Activated CD8-positive, alpha-beta memory T cell treated with anti-CD3 and anti-CD28 coated beads for 4 hours (primary cell): ENCODE measurements around the gene KANK4.

Experiments
- DNase-seq, 2 donors: peaks; one replicate each; pipeline ENCODE4 v3.0.0-alpha.2; 2020; ENCODE audit warnings: low read depth in 2 of 2

Gene KANK4

DNA sequence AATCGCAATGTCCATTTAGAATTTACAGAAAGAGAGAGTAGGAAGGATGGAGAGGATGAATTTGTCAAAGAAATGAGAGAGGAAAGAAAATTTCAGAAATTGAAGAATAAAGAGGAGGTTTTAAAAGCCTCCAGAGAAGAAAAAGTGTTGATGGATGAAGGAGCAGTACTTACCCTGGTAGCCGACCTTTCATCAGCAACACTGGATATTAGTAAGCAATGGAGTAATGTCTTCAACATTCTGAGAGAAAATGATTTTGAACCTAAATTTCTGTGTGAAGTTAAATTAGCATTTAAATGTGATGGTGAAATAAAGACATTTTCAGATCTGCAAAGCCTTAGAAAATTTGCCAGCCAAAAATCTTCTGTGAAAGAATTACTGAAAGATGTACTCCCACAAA is 112.0 kb downstream of the KANK4 start:
- no peak for DNase-seq

DNA sequence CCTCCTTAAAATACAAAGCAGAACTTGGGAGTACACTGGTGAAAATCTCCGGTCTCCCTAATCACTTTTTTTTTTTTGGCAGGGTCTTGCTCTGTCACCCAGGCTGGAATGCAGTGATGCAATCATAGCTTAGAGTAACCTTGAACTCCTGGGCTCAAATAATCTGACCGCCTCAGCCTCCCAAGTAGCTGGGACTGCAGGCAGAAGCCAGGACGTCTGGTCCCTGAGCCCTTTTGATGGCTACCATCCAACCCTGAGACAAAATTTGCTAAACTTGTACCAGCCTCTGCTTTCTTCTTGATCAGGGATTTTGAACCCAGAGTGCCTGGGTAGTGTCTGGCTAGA is 120.5 kb downstream of the KANK4 start:
- no peak for DNase-seq

GRCh38 chr1:62198069-62198780 is 121.0 kb downstream of the KANK4 start:
- DNase-seq = no peak

DNA sequence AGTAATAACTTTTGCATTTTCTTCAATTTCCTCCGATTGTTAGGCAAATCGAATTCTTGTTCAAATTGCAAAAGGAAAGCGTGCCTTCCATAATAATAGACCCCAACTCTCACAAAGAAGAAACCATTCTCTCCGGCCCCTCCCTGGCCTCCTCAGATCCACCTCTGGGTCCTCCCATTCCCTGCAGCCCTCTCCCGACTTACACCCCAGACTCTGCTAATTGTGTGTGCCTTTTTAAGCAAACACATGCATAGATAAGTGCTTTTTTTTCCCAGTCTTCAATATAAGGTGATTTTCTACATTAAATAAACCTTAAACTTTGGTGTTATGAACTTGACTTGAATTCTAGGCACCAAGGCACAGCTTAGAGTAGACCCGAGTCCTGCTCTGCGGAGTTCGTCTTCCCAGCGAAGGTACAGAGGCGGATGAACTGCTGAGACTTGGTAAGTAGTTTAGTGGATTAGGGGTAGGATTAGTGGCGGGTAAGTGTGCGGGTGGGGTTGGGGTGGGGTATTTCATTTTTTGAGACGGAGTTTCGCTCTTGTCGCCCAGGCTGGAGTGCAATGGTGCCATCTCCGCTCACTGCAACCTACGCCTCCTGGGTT is 123.0 kb downstream of the KANK4 start:
- no peak for DNase-seq

DNA sequence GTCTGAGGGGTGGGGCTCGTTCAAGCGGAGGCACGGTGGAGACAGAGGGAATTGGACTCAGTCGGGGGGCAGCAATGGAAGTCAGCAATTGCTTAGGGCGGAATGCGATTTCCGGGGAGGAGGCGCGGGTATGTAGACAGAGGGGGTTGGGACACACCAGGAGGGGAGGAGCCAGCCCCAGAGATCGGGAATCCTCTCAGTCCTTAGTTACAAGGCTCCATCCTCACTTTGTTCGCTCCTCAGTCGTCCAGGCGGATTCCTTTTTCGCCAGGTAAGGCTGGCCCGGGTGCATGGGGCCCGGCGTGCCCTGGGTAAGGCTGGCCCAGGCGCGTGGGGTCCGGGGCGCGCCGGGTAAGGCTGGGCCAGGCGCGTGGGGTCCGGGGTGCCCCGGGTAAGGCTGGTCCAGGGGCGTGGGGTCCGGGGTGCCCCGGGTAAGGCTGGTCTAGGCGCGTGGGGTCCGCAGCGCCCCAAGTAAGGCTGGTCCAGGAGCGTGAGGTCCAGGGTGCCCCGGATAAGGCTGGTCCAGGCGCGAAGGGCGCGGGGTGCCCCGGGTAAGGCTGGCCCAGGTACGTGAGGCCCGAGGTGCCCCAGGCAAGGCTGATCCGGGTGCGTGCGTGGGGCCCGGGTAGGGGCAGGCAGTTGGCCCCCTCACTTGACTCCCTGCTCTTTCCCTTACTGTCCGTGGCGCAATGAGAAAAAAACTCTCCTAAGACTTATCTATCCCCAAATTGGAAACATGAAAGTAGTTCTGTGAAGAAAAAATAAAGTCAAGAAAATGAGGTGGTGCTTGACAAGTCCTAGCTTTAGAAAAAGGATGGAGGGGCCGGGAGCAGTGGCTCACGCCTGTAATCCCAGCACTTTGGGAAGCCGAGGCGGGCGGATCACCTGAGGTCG is 124.3 kb downstream of the KANK4 start, which contains the start of gene L1TD1:
Gene L1TD1, plus strand, starts transcription at position 199 of the 894 bp plus-strand sequence. CDS start 11,780 bp downstream, outside the sequence.
- DNase-seq = no peak

DNA sequence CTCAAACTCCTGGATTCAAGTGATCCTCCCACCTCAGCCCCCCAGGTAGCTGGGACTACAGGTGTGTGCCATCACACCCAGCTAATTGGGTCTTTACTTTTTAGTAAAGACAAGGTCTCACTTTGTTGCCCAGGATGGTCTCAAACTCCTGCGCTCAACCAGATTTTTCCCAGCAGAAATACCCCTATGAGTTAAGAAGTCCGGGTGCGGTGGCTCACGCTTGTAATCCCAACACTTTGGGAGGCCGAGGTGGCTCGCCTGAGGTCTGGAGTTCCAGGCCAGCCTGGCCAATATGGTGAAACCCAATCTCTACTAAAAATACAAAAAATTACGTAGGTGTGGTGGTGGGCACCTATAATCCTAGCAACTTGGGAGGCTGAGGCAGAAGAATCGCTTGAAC is 131.1 kb downstream of the KANK4 start:
- no peak for DNase-seq

DNA sequence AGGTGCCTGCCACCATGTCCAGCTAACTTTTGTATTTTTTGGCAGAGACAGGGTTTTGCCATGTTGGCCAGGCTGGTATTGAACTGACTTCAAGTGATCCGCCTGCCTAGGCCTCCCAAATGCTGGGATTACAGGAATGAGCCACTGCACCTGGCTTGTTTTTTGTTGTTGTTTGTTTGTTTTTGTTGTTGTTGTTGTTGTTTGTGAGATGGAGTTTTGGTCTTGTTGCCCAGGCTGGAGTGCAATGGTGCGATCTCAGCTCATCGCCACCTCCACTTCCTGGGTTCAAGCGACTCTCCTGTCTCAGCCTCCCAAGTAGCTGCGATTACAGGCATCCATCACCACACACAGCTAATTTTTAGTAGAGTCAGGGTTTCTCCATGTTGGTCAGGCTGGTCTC is 131.7 kb downstream of the KANK4 start:
- DNase-seq = no peak
